Sigmoid colon (tissue), 7 donors: ENCODE measurements around the gene DAAM2. TPM values are rescaled to one million over a fixed set of nuclear protein-coding genes. Genes with fewer than 3 reads are reported as not detected.

Experiments
- DNase-seq: peaks from one replicate; pipeline ENCODE4 v3.0.0-alpha.2; 2019
- H3K27ac ChIP-seq, 4 donors: fragments of 200-600 bp; sonication (generic); one replicate each; pipeline ENCODE4 v1.5.1; 2016 to 2019; ENCODE audit warnings: mild to moderate bottlenecking in 1 of 4
- H3K27me3 ChIP-seq, 3 donors: fragments of 200-600 bp; sonication (generic); one replicate each; pipeline ENCODE4 v1.5.1; 2019; ENCODE audit warnings: mild to moderate bottlenecking in 1 of 3
- H3K36me3 ChIP-seq, 4 donors: fragments of 200-600 bp; sonication (generic); one replicate each; pipeline ENCODE4 v1.5.1; 2016 to 2019
- H3K4me1 ChIP-seq, 4 donors: fragments of 200-600 bp; sonication (generic); one replicate each; pipeline ENCODE4 v1.5.1; 2017 to 2019
- H3K4me3 ChIP-seq, 4 donors: fragments of 200-600 bp; sonication (generic); one replicate each; pipeline ENCODE4 v1.5.1; 2017 to 2019; ENCODE audit warnings: mild to moderate bottlenecking in 2 of 4, moderate library complexity in 1 of 4
- H3K9me3 ChIP-seq, 4 donors: fragments of 200-600 bp in 3 of 4; sonication (generic) in 3 of 4; one replicate each; pipeline versions ENCODE4 v1.5.1 to v1.6.1; 2013 to 2019
- CTCF ChIP-seq, 4 experiments: fragments of 450-650 bp in 3 of 4; fragments of 200-600 bp in 1 of 4; IDR thresholded peaks; one replicate each; pipeline ENCODE4 v1.5.1; 2016 to 2019; ENCODE audit warnings: antibody characterized with exemption in 4 of 4, mild to moderate bottlenecking in 3 of 4, moderate library complexity in 2 of 4
- EP300 ChIP-seq, 4 donors: sonication (generic); formaldehyde crosslinking; IDR thresholded peaks; one replicate each; pipeline ENCODE4 v1.6.1; 2017; ENCODE audit warnings: antibody characterized with exemption in 4 of 4
- POLR2A ChIP-seq, 2 donors: fragments of 450-650 bp; IDR thresholded peaks; one replicate each; pipeline ENCODE4 v1.6.1; 2016; ENCODE audit warnings: antibody characterized with exemption in 2 of 2, mild to moderate bottlenecking in 2 of 2, moderate library complexity in 2 of 2
- POLR2AphosphoS5 ChIP-seq, 4 donors: sonication (generic); formaldehyde crosslinking; IDR thresholded peaks; one replicate each; pipeline ENCODE4 v1.6.1; 2017; ENCODE audit warnings: antibody characterized with exemption in 4 of 4
- WGBS, 2 donors: extraction: QIAGEN DNeasy Blood & Tissue Kit; methylation state at CpG; one replicate each; pipeline ENCODE4 v1.1.7; 2013; 5-methylcytosine and 5-hydroxymethylcytosine counted together
- intact Hi-C: fragments of 100-400 bp; cut with DNase I; formaldehyde crosslinking; loops from one replicate; pipeline ENCODE4 v1.15.1; 2023
- polyA plus RNA-seq, 3 donors: library from polyadenylated mRNA; stranded (reverse); fragments of 200-250 nt; gene quantifications; one replicate each; pipeline ENCODE4 v1.2.3, GENCODE V29; 2013
- total RNA-seq, 4 donors: library from RNA; depleted of rRNA; stranded (reverse); fragments of >200 nt; gene quantifications; one replicate each; pipeline ENCODE4 v1.1.0, GENCODE V29; 2016
- donor health status: healthy with polysubstance abuse.
- donor health status: Bipolar disorder and iron deficiency.
- donor health status: healthy.

DAAM2 gene
- total and polyA plus RNA-seq, 7 donors = 4.2 to 53.2 (median 23.2) TPM

DNA sequence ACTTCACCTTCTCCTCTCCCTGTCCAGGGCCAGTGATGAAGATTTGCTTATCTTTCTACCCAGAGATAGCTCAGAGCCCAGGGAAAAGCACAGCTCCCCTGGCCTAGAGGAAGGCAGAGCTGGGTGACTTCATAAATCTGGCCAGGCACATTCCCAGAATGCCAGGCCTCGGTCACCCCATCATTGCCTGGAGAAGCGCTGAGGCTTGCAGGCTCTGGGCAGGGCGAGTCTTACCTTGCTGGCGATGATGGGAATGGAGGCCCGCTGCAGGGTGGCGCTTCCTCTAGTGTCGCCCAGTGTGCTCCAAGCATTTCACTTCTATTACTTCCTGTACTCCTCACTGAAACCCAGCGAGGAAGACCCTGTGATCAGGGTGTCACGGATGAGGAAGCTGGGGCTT lies 60.1 kb downstream of the DAAM2 start:
- peaks cover 0 to 60% (median 30%) of the 10 kb centered on the region in 4 donors for H3K4me1 ChIP-seq
- peaks cover 0 to 14% (median 11%) of the 10 kb centered on the region in 4 donors for H3K36me3 ChIP-seq
- no peaks in the 10 kb centered on the region for H3K9me3 ChIP-seq
- no peak overlapping the region for H3K4me3 ChIP-seq
- TF ChIP-seq EP300 (IDR thresholded peaks at IDR 0.05) (no peak), POLR2A (IDR thresholded peaks at IDR 0.05) (no peak), CTCF (IDR thresholded peaks at IDR 0.05) (no peak), POLR2AphosphoS5 (IDR thresholded peaks at IDR 0.05) (no peak)
- peak overlapping the region in 1 of 4 donors; percentile 60 for H3K27ac ChIP-seq
- no peaks in the 10 kb centered on the region for H3K27me3 ChIP-seq
- 88 to 91% methylated on average over 9 of the region's 9 CpGs for WGBS, 2 donors
- intact Hi-C loops = no loop called here
- peak; percentile 56 for DNase-seq

DNA sequence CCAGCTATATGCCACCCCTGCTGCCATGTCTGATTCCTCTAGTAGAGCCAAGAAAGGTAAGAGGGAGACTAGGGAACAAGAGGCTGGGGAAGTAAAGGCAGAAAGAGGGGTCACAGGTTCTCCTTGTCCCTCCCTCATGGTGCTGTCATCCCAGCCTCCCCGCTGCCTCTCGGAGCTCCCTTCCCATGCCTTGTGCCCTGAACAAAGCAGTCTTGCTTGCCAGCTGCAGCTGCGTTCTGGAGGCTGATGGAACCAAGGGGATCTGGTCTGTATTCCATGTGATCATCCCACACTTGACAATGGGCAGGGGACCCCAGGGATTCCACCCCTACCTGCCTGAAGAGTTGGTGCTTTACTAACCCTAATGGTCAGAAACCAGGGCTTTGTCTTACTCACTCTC lies 61.4 kb downstream of the DAAM2 start:
- TF ChIP-seq POLR2AphosphoS5 (IDR thresholded peaks at IDR 0.05) (no peak), CTCF (IDR thresholded peaks at IDR 0.05) (no peak), EP300 (IDR thresholded peaks at IDR 0.05) (no peak), POLR2A (IDR thresholded peaks at IDR 0.05) (no peak)
- DNase-seq = peak; percentile 12
- H3K4me1 ChIP-seq = peaks cover 0 to 48% (median 26%) of the 10 kb centered on the region in 4 donors
- intact Hi-C loops = no loop called here
- no peaks in the 10 kb centered on the region for H3K27me3 ChIP-seq
- 85 to 93% methylated on average over 3 of the region's 3 CpGs for WGBS, 2 donors
- no peak overlapping the region for H3K4me3 ChIP-seq
- no peaks in the 10 kb centered on the region for H3K9me3 ChIP-seq
- peaks cover 0 to 25% (median 18%) of the 10 kb centered on the region in 4 donors for H3K36me3 ChIP-seq
- H3K27ac ChIP-seq = peak overlapping the region in 1 of 4 donors; percentile 60

DNA sequence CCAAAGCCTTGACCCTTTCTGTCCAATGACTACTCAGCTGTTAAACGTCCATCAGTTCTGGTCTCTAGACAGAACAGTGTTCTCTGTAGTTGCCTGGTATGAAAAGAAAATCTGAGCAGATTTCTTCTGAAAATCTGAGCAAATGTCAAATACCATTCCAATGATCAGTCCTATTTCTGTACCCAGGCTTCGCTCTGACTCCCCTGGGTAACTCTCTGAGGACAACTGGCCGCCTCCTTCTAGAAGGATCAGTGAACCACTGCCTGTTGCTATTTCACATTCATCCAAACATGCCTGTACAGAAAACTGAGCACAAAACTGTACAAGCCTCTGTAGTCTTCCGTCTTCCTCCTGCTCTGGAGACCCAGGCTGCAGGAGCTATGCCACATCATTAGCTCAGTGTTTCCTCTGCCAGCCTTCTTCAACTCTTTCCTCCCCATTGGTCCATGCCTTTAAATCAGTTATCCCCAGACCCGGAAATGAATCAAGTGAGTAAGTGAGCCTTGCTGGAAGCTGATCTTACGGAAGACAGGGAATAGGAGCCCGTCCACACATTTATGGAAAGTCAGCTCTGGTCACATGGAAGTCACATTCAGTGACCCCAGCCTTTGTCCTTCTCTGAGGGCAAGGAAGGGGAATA lies 63.3 kb downstream of the DAAM2 start:
- no peak for TF ChIP-seq POLR2AphosphoS5 (IDR thresholded peaks at IDR 0.05)
- TF ChIP-seq POLR2A (IDR thresholded peaks at IDR 0.05) = no peak
- no peak for TF ChIP-seq EP300 (IDR thresholded peaks at IDR 0.05)
- TF ChIP-seq CTCF (IDR thresholded peaks at IDR 0.05) = no peak
- no peak overlapping the region for H3K4me3 ChIP-seq
- 83 to 89% methylated on average over 7 of the region's 7 CpGs for WGBS, 2 donors

GRCh38 chr6:39859025-39859424 lies 66.8 kb downstream of the DAAM2 start:
- no peak overlapping the region for H3K4me3 ChIP-seq
- H3K27me3 ChIP-seq = no peaks in the 10 kb centered on the region
- peaks cover 0 to 2% (median 0%) of the 10 kb centered on the region in 4 donors for H3K4me1 ChIP-seq
- intact Hi-C loops = no loop called here
- TF ChIP-seq EP300 (IDR thresholded peaks at IDR 0.05) (no peak), CTCF (IDR thresholded peaks at IDR 0.05) (no peak), POLR2AphosphoS5 (IDR thresholded peaks at IDR 0.05) (no peak), POLR2A (IDR thresholded peaks at IDR 0.05) (no peak)
- peak overlapping the region in 1 of 4 donors; percentile 10 for H3K27ac ChIP-seq
- 87 to 96% methylated on average over 2 of the region's 2 CpGs for WGBS, 2 donors
- no peaks in the 10 kb centered on the region for H3K9me3 ChIP-seq
- DNase-seq = peak; percentile 25
- H3K36me3 ChIP-seq = peaks cover 0 to 54% (median 38%) of the 10 kb centered on the region in 4 donors

More for the DNA sequence above, 63.3 kb downstream of the DAAM2 start:
- peak; percentile 30 for DNase-seq
- H3K36me3 ChIP-seq = peaks cover 0 to 32% (median 23%) of the 10 kb centered on the region in 4 donors
- H3K27ac ChIP-seq = peak overlapping the region in 3 of 4 donors; percentile 42 to 60 (median 49)
- H3K9me3 ChIP-seq = no peaks in the 10 kb centered on the region
- H3K4me1 ChIP-seq = peaks cover 0 to 29% (median 14%) of the 10 kb centered on the region in 4 donors
- H3K27me3 ChIP-seq = no peaks in the 10 kb centered on the region
- intact Hi-C loops = no loop called here
